ENCODE data around the gene CADM4.
"Not testable (repeated sequence)": the region's sequence is repeated elsewhere in the genome, so short reads cannot be mapped to it uniquely, and the experiment has no call there.

CADM4 gene

DNA sequence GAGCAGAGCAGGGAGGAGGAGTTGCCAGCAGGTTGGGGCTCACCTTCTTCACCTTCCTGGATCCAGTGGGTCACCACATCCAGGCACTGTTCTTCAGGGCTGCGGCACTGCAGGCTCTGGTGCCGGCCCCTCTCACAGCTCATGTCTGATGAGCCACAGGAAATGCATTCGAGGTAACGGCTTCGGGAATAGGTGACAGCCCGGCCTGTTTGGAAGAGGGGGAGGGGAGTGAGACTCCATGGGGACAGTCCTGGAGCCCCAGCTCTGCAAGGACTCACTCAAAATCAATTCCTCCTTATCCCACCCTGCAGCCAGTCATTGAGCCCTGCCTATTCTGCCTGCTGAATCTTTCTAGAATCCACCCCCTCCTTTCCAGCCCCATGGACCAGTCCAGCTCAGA, 16.8 kb upstream of the CADM4 start:
- DNase-seq (ENCODE audit: low spot score): no peak
- in situ Hi-C loops (cut with MboI; ENCODE audit: low pct_unique_long_range_greater_than_20kb, low sequenced_read_pairs, unreplicated experiment): no loop called here
- TF ChIP-seq CTCF (IDR thresholded peaks at IDR 0.05; ENCODE audit: extremely low read depth, insufficient read depth, missing control alignments): no peak

DNA sequence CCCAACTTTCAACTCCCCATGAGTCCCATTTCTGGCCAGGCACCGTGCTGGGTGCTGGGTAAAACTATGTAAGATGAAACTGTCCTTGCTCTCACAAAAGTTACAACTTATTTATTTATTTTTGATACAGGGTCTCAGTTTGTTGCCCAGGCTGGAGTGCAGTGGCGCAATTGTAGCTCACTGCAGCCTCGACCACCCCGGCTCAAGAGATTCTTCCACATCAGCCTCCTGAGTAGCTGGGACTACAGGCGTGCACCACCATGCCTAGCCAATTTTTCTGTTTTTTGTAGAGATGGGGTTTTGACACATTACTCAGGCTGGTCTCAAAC, 12.9 kb upstream of the CADM4 start:
- DNase-seq (ENCODE audit: low spot score): no peak
- no peak for TF ChIP-seq CTCF (IDR thresholded peaks at IDR 0.05; ENCODE audit: extremely low read depth, insufficient read depth, missing control alignments)
- in situ Hi-C loops (cut with MboI; ENCODE audit: low pct_unique_long_range_greater_than_20kb, low sequenced_read_pairs, unreplicated experiment): no loop called here

GRCh38 chr19:43651758-43652545, 12.3 kb upstream of the CADM4 start:
- TF ChIP-seq CTCF (IDR thresholded peaks at IDR 0.05; ENCODE audit: extremely low read depth, insufficient read depth, missing control alignments): peak; percentile 67
- peak; percentile 64 for DNase-seq (ENCODE audit: low spot score)
- in situ Hi-C loops (cut with MboI; ENCODE audit: low pct_unique_long_range_greater_than_20kb, low sequenced_read_pairs, unreplicated experiment): no loop called here

DNA sequence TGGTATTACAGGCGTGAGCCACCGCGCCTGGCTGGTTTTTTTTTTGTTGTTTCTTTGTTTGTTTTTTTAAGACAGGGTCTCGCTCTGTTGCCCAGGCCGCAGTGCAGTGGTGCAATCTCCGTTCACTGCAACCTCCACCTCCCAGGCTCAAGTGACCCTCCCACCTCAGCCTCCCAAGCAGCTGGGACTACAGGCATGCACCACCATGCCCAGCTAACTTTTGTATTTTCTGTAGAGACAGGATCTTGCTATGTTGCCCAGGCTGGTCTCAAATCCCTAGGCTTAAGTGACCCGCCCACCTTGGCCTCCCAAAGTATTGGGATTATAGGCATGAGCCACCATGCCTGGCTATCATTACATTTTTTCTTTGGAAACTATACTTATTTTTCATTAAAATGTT, 10.6 kb upstream of the CADM4 start:
- DNase-seq (ENCODE audit: low spot score); in situ Hi-C loops (cut with MboI; ENCODE audit: low pct_unique_long_range_greater_than_20kb, low sequenced_read_pairs, unreplicated experiment): not testable (repeated sequence)

DNA sequence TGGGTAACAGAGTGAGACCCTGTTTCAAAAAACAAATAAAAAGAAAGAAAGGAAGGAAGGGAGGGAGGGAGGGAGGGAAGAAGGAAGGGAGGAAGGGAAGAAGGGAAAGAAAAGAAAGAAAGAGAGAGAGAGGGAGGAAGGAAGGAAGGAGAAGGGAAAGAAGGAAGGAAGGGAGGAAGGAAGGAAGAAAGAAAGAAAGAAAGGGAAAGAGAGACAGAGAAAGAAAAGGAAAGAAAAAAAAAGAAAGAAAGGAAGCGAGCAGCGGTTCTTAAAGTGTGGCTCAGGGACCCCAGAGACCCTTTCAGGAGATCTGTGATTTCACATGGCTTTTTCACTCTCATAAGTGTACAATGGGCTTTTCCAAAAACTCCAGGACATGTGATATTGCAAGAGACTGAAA, 9.9 kb upstream of the CADM4 start:
- no peak for TF ChIP-seq CTCF (IDR thresholded peaks at IDR 0.05; ENCODE audit: extremely low read depth, insufficient read depth, missing control alignments)
- no peak for DNase-seq (ENCODE audit: low spot score)
- in situ Hi-C loops (cut with MboI; ENCODE audit: low pct_unique_long_range_greater_than_20kb, low sequenced_read_pairs, unreplicated experiment): no loop called here

GRCh38 chr19:43648633-43649032, 9.0 kb upstream of the CADM4 start:
- TF ChIP-seq CTCF (IDR thresholded peaks at IDR 0.05; ENCODE audit: extremely low read depth, insufficient read depth, missing control alignments): no peak
- DNase-seq (ENCODE audit: low spot score): no peak
- in situ Hi-C loops (cut with MboI; ENCODE audit: low pct_unique_long_range_greater_than_20kb, low sequenced_read_pairs, unreplicated experiment): no loop called here

DNA sequence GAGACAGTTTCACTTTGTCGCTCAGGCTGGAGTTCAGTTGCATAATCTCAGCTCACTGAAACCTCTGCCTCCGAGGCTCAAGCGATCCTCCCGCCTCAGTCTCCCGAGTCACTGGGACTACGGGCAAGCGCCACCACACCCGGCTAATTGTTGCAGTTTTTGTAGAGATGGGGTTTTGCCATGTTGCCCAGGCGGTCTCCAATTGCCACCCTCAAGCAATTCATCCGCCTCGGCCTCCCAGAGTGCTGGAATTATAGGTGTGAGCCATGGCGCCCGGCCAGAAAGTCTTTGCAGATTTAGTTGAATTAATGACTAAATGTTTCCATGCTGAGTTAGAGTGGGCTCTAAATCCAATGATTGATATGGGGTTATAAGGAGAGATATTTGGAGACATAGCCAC, 4.5 kb upstream of the CADM4 start:
- in situ Hi-C loops (cut with MboI; ENCODE audit: low pct_unique_long_range_greater_than_20kb, low sequenced_read_pairs, unreplicated experiment): no loop called here
- DNase-seq (ENCODE audit: low spot score): no peak
- TF ChIP-seq CTCF (IDR thresholded peaks at IDR 0.05; ENCODE audit: extremely low read depth, insufficient read depth, missing control alignments): no peak

All from GM13977 (cell line).